NCI-H1694 treated with DMSO at 0.1 percent for 48 hours (cell line): ENCODE measurements around the gene PELI2.

Source experiments
- DNase-seq: peaks from one replicate; lab custom pipeline; 2025; lab: John Stamatoyannopoulos, UW

The PELI2 gene

GRCh38 chr14:56244138-56244789 is 126.1 kb downstream of the PELI2 start:
- no peak for DNase-seq

- DNase-seq: no peak
Measured at GRCh38 chr14:56247495-56248200, 129.4 kb downstream of the PELI2 start.

- DNase-seq: no peak
Measured at GRCh38 chr14:56248442-56248841, 130.2 kb downstream of the PELI2 start.

- DNase-seq: no peak
Measured at GRCh38 chr14:56261046-56261445, 142.8 kb downstream of the PELI2 start.

GRCh38 chr14:56262530-56262929 is 144.3 kb downstream of the PELI2 start:
- DNase-seq: no peak

- DNase-seq: no peak
Measured at GRCh38 chr14:56268039-56268438, 149.8 kb downstream of the PELI2 start.

GRCh38 chr14:56268673-56269072 is 150.5 kb downstream of the PELI2 start:
- no peak for DNase-seq

GRCh38 chr14:56270921-56271320 is 152.7 kb downstream of the PELI2 start:
- DNase-seq: no peak

- no peak for DNase-seq
Measured at GRCh38 chr14:56271970-56272369, 153.8 kb downstream of the PELI2 start.

GRCh38 chr14:56273155-56273554 is 154.9 kb downstream of the PELI2 start:
- DNase-seq: no peak

- no peak for DNase-seq
Measured at GRCh38 chr14:56273951-56274350, 155.7 kb downstream of the PELI2 start.

- DNase-seq: no peak
Measured at GRCh38 chr14:56274556-56274955, 156.3 kb downstream of the PELI2 start.

- no peak for DNase-seq
Measured at GRCh38 chr14:56276108-56276507, 157.9 kb downstream of the PELI2 start.

- DNase-seq: no peak
Measured at GRCh38 chr14:56278383-56278782, 160.2 kb downstream of the PELI2 start.

GRCh38 chr14:56280843-56281242 is 162.6 kb downstream of the PELI2 start:
- DNase-seq: no peak

GRCh38 chr14:56282179-56282578 is 164.0 kb downstream of the PELI2 start:
- DNase-seq: no peak

GRCh38 chr14:56284641-56285040 is 166.4 kb downstream of the PELI2 start:
- no peak for DNase-seq

GRCh38 chr14:56289155-56289554 is 170.9 kb downstream of the PELI2 start:
- DNase-seq: no peak

- DNase-seq: no peak
Measured at GRCh38 chr14:56290195-56290594, 172.0 kb downstream of the PELI2 start.

- no peak for DNase-seq
Measured at GRCh38 chr14:56292970-56293369, 174.8 kb downstream of the PELI2 start.

GRCh38 chr14:56293506-56293905 is 175.3 kb downstream of the PELI2 start:
- DNase-seq: no peak

- no peak for DNase-seq
Measured at GRCh38 chr14:56294128-56294527, 175.9 kb downstream of the PELI2 start.

- no peak for DNase-seq
Measured at GRCh38 chr14:56295743-56296142, 177.5 kb downstream of the PELI2 start.

GRCh38 chr14:56297449-56297848 is 179.2 kb downstream of the PELI2 start:
- DNase-seq: no peak
